Urinary bladder (tissue), 4 donors: ENCODE measurements around the gene ZFP64. TPM values are rescaled to one million over a fixed set of nuclear protein-coding genes. Genes with fewer than 3 reads are reported as not detected.

Experiments used
- DNase-seq: peaks from one replicate; pipeline ENCODE4 v3.0.0-alpha.2; 2015; ENCODE audit errors: extremely low spot score
- H3K27ac ChIP-seq: one replicate; pipeline ENCODE4 v1.5.1; 2013; ENCODE audit warnings: low read depth, mild to moderate bottlenecking, moderate library complexity
- H3K36me3 ChIP-seq: one replicate; pipeline ENCODE4 v1.6.1; 2013; ENCODE audit warnings: mild to moderate bottlenecking, moderate library complexity; ENCODE audit not compliant: insufficient read depth
- H3K4me1 ChIP-seq: one replicate; pipeline ENCODE4 v1.6.1; 2013; ENCODE audit warnings: mild to moderate bottlenecking, moderate library complexity; ENCODE audit not compliant: insufficient read depth
- H3K4me3 ChIP-seq: one replicate; pipeline ENCODE4 v1.5.1; 2013; ENCODE audit warnings: low read depth, low read length
- WGBS: extraction: QIAGEN DNeasy Blood & Tissue Kit; methylation state at CpG from one replicate; pipeline ENCODE4 v1.1.7; 2013; 5-methylcytosine and 5-hydroxymethylcytosine counted together
- polyA plus RNA-seq: library from polyadenylated mRNA; stranded (reverse); fragments of 200-250 nt; gene quantifications from one replicate; pipeline ENCODE4 v1.2.3, GENCODE V29; 2013
- total RNA-seq: library from RNA; depleted of rRNA; stranded (reverse); fragments of >200 nt; gene quantifications from one replicate; pipeline ENCODE4 v1.2.3, GENCODE V29; 2014
- donor health status: healthy with polysubstance abuse.
- donor health status: healthy.

The ZFP64 gene
- total and polyA plus RNA-seq, 2 donors: 10.1 to 18.1 TPM

GRCh38 chr20:52102559-52102958 is 89.0 kb downstream of the ZFP64 start:
- no peak for DNase-seq
- no peak overlapping the region for H3K27ac ChIP-seq
- no peaks in the 10 kb centered on the region for H3K36me3 ChIP-seq
- H3K4me1 ChIP-seq: no peaks in the 10 kb centered on the region
- 94% methylated on average over 4 of the region's 4 CpGs for WGBS
- no peak overlapping the region for H3K4me3 ChIP-seq

DNA sequence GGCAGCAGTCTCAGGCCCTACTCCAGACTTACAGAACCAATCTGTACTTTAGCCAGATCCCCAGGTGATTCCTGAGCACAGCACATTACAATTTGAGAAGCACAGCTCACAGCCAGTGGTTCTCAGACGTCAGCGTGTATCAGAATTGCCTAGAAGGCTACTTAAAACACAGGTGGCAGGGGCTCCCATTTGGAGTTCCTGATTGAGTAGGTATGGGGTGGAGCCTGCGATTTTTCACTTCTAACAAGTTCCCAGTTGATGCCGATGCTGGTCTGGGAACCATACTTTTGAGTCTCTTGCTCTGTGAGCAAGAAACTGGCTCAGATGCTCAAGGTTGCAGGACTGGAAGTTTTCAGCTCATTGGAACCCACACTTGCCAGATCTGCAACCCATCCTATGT is 89.5 kb downstream of the ZFP64 start:
- whole genome bisulfite sequencing: 92% methylated on average over 4 of the region's 4 CpGs
- no peak overlapping the region for H3K4me3 ChIP-seq
- no peaks in the 10 kb centered on the region for H3K4me1 ChIP-seq

More for the DNA sequence above, 89.5 kb downstream of the ZFP64 start:
- Histone ChIP-seq H3K36me3 (no peaks in the 10 kb centered on the region), H3K27ac (no peak overlapping the region)
- no peak for DNase-seq
